ENCODE data around the gene ABCA13.

DNA sequence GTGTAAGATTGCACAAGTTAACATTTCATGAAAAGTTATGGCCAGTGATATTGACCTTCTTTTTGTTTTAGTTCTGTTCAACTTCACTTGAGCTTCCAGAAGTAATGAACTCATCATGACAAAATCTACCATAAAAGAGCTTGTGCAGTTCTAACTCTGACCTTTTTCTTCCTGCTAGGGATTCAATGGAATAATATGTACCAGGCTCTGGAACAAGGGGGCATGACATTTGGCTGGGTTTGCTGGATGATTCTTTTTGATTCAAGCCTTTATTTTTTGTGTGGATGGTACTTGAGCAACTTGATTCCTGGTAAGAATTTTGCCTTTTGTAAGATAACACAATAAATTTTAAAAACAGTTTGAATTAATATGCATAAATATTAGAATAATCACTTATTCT is 205.0 kb downstream of the ABCA13 start:
- TF ChIP-seq EZH2phosphoT487 (IDR thresholded peaks at IDR 0.05; ENCODE audit: borderline replicate concordance, low read depth) (no peak), JUND (IDR thresholded peaks at IDR 0.05) (no peak), TAF1 (IDR thresholded peaks at IDR 0.05; ENCODE audit: borderline replicate concordance, low read depth, low read length) (no peak)
